Measurements from ENCODE around the gene ZNF17.

The ZNF17 gene

DNA sequence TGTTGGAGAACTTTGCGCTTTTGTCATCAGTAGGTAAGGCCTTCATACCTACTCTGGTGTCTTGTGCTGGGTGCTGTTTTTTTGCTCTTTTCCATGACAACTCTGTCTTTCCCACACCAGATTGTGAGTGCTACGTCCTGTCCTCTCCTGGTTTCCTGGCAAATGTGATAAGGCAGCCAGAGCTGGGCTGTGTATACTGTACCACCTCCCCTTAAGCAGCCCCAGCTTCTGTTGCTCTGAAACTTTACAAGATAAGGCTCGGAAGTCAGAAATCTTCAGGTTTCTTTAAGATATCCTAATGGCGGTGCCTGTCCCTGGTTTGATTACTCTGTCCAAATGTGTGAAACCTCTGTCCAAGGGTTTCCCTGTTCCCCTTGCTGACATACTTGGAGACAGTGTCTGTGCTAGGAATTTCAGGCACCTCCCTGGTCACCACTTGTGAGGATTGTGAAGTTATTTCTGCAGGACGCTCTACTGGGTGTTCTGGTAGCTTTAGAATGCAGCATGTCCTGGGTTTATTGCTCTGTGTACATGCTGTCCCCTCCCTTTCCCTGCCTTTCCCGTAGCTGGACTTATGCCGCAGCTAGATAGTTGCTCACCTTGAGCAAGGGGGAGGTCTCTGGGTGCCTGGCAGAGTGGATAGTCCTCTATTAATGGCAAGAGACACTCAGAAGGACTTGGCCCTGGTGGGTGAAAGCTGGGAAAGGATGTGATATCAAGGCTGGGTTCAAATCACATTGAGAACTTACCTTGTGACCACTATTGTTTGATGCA is 31.2 kb downstream of the ZNF17 start:
- H3K4me1 ChIP-seq (ENCODE audit: low read depth, poor library complexity, severe bottlenecking), result no peaks in the 10 kb centered on the region
- no peaks in the 10 kb centered on the region for H3K27me3 ChIP-seq (ENCODE audit: insufficient read depth, low read depth)
- H3K79me2 ChIP-seq (ENCODE audit: insufficient read depth, low read depth), result peaks cover 7% of the 10 kb centered on the region; the same call in 1 of the 2 replicates
- H3K36me3 ChIP-seq (ENCODE audit: insufficient read depth), result peaks cover 19% of the 10 kb centered on the region; the same call in 1 of the 2 replicates
- H2AFZ ChIP-seq (ENCODE audit: low read depth), result no peak overlapping the region
- no peak overlapping the region for H3K27ac ChIP-seq
- H4K20me1 ChIP-seq (ENCODE audit: insufficient read depth), result no peaks in the 10 kb centered on the region
- no peak overlapping the region for H3K9ac ChIP-seq
- no peak for TF ChIP-seq CTCF (conservative IDR thresholded peaks at IDR 0.05; ENCODE audit: low read depth, low read length)
- no peak overlapping the region for H3K4me2 ChIP-seq
- H3K4me3 ChIP-seq (IDR thresholded peaks at IDR 0.05; ENCODE audit: insufficient read depth, low read depth, low read length), result no peak overlapping the region

DNA sequence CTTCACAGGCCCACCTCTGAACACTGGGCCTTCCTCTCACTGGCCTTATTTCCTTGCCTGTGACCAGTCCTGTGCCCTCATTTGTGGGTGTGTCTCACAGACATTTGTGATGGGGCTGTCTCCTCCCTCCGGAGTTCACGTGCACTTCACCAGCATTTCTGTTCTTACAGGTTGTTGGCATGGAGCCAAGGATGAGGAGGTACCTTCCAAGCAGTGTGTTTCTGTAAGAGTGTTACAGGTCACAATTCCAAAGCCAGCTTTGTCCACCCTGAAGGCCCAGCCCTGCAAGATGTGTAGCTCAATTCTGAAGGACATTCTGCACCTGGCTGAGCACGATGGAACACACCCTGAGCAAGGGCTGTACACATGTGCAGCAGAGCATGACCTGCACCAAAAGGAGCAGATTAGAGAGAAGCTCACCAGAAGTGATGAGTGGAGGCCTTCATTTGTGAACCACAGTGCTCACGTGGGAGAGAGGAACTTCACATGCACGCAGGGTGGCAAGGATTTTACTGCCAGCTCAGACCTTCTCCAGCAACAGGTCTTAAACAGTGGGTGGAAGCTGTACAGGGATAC is 32.2 kb downstream of the ZNF17 start:
- Histone ChIP-seq H3K4me3 (IDR thresholded peaks at IDR 0.05; ENCODE audit: insufficient read depth, low read depth, low read length) (no peak overlapping the region), H3K27ac (no peak overlapping the region), H3K4me1 (ENCODE audit: low read depth, poor library complexity, severe bottlenecking) (no peaks in the 10 kb centered on the region), H3K4me2 (no peak overlapping the region), H4K20me1 (ENCODE audit: insufficient read depth) (no peaks in the 10 kb centered on the region), H3K27me3 (ENCODE audit: insufficient read depth, low read depth) (no peaks in the 10 kb centered on the region), H2AFZ (ENCODE audit: low read depth) (no peak overlapping the region), H3K9ac (no peak overlapping the region), H3K79me2 (ENCODE audit: insufficient read depth, low read depth) (no peaks in the 10 kb centered on the region; the same call in 1 of the 2 replicates), H3K36me3 (ENCODE audit: insufficient read depth) (peaks cover 19% of the 10 kb centered on the region; the same call in 1 of the 2 replicates)
- no peak for TF ChIP-seq CTCF (conservative IDR thresholded peaks at IDR 0.05; ENCODE audit: low read depth, low read length)

GRCh38 chr19:57452307-57452706 is 41.3 kb downstream of the ZNF17 start:
- no peaks in the 10 kb centered on the region for H3K79me2 ChIP-seq (ENCODE audit: insufficient read depth, low read depth)
- H3K27ac ChIP-seq, result no peak overlapping the region
- H3K27me3 ChIP-seq (ENCODE audit: insufficient read depth, low read depth), result no peaks in the 10 kb centered on the region
- no peak overlapping the region for H3K4me3 ChIP-seq (IDR thresholded peaks at IDR 0.05; ENCODE audit: insufficient read depth, low read depth, low read length)
- H3K9ac ChIP-seq, result no peak overlapping the region
- H4K20me1 ChIP-seq (ENCODE audit: insufficient read depth), result no peaks in the 10 kb centered on the region
- H3K36me3 ChIP-seq (ENCODE audit: insufficient read depth), result no peaks in the 10 kb centered on the region
- H3K4me2 ChIP-seq, result no peak overlapping the region
- H3K4me1 ChIP-seq (ENCODE audit: low read depth, poor library complexity, severe bottlenecking), result no peaks in the 10 kb centered on the region
- no peak overlapping the region for H2AFZ ChIP-seq (ENCODE audit: low read depth)
- TF ChIP-seq CTCF (conservative IDR thresholded peaks at IDR 0.05; ENCODE audit: low read depth, low read length), result no peak

DNA sequence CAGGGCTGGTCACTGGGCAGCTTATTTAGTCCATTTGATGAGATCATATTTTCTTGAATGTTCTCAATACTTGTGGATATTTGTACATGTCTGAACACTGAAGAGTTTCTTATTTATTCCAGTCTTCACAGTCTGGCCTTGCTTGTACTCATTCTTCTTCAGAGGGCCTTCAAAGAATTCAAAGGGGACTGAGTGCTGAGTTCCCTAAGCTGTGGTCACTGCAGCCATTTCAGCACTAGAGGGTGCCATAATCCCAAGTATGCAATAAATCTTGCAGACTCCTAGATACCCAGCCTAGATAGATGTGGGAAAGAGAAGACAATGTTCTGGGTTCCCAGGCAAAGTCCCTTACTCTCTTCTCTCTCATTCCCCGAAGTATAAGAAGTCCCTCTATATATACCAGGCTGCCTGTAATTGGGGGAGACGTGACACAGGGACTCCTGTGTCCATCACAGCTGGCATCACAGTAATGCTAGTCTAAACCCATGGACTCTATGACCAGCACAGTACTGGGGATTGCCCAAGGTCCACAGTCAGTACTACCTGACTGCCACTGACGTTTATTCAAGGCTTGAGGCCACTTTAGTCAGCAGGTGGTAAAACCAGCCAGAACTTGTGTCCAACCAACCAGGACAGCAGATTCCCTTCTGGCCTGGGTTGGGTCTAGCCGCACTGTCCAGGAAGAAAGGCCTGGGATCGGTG is 54.9 kb downstream of the ZNF17 start:
- no peak overlapping the region for H3K9ac ChIP-seq
- no peak overlapping the region for H2AFZ ChIP-seq (ENCODE audit: low read depth)
- H4K20me1 ChIP-seq (ENCODE audit: insufficient read depth), result no peaks in the 10 kb centered on the region
- H3K4me1 ChIP-seq (ENCODE audit: low read depth, poor library complexity, severe bottlenecking), result no peaks in the 10 kb centered on the region
- no peaks in the 10 kb centered on the region for H3K27me3 ChIP-seq (ENCODE audit: insufficient read depth, low read depth)
- H3K36me3 ChIP-seq (ENCODE audit: insufficient read depth), result no peaks in the 10 kb centered on the region
- peak; percentile 67 for TF ChIP-seq CTCF (conservative IDR thresholded peaks at IDR 0.05; ENCODE audit: low read depth, low read length)
- no peak overlapping the region for H3K4me2 ChIP-seq
- no peak overlapping the region for H3K27ac ChIP-seq
- no peaks in the 10 kb centered on the region for H3K79me2 ChIP-seq (ENCODE audit: insufficient read depth, low read depth)
- no peak overlapping the region for H3K4me3 ChIP-seq (IDR thresholded peaks at IDR 0.05; ENCODE audit: insufficient read depth, low read depth, low read length)

Measured in KMS-11 (cell line).